Measurements from ENCODE around the gene SLC45A1.
"Not testable (repeated sequence)": the region's sequence is repeated elsewhere in the genome, so short reads cannot be mapped to it uniquely, and the experiment has no call there.

DNA sequence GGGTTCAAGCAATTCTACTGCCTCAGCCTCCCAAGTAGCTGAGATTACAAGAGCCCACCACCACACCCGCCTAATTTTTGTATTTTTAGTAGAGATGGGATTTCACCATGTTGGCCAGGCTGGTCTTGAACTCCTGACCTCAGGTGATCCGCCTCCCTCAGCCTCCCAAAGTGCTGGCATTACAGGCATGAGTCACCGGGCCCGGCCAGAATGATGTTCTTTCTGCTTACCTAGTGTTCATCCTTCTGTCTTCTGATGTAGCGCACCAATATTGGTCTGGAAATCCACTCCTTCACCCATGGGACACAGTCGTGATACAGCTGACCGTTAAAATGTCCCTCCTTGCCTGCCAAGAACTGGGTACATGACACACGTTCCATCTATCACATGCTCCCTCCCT is 39.2 kb upstream of the SLC45A1 start:
- not testable (repeated sequence) for TF ChIP-seq POLR2AphosphoS5 (IDR thresholded peaks at IDR 0.05; ENCODE audit: borderline replicate concordance, low read depth, low read length); EZH2 (IDR thresholded peaks at IDR 0.05)

Data from SK-N-MC (cell line).